HEK293 (cell line): Measurements from ENCODE around the gene NHLH1.

Experiments
- BCL11A ChIP-seq: fragments of 450-650 bp; formaldehyde crosslinking; IDR thresholded peaks from 2 replicates; pipeline ENCODE4 v1.5.1; 2016; ENCODE audit warnings: low read depth, missing biosample characterization, missing genetic modification characterization
- BCL6B ChIP-seq: fragments of 450-650 bp; formaldehyde crosslinking; IDR thresholded peaks from 2 replicates; pipeline ENCODE4 v1.5.1; 2017; ENCODE audit warnings: missing biosample characterization, missing genetic modification characterization
- GFI1B ChIP-seq: fragments of 450-650 bp; formaldehyde crosslinking; IDR thresholded peaks from 2 replicates; pipeline ENCODE4 v1.5.1; 2016; ENCODE audit warnings: missing biosample characterization, missing genetic modification characterization
- GLI2 ChIP-seq: fragments of 450-650 bp; formaldehyde crosslinking; IDR thresholded peaks from 2 replicates; pipeline ENCODE4; 2017; ENCODE audit warnings: missing biosample characterization, missing genetic modification characterization, low read depth, borderline replicate concordance
- GLIS2 ChIP-seq: fragments of 450-650 bp; formaldehyde crosslinking; IDR thresholded peaks from 2 replicates; pipeline ENCODE4 v1.5.1; 2016; ENCODE audit warnings: missing biosample characterization, missing genetic modification characterization
- HOXA7 ChIP-seq: sonication (generic); formaldehyde crosslinking; IDR thresholded peaks from 2 replicates; pipeline ENCODE4 v1.8.1; 2022; ENCODE audit warnings: missing genetic modification reagents, borderline replicate concordance
- HOXC10 ChIP-seq: sonication (generic); formaldehyde crosslinking; IDR thresholded peaks from 2 replicates; pipeline ENCODE4 v1.8.1; 2023; ENCODE audit warnings: mild to moderate bottlenecking, missing genetic modification reagents
- KLF7 ChIP-seq: fragments of 450-650 bp; formaldehyde crosslinking; IDR thresholded peaks from 2 replicates; pipeline ENCODE4 v1.5.1; 2016; ENCODE audit warnings: missing biosample characterization, missing genetic modification characterization, borderline replicate concordance
- KLF8 ChIP-seq: fragments of 450-650 bp; formaldehyde crosslinking; IDR thresholded peaks from 2 replicates; pipeline ENCODE4 v1.5.1; 2016; ENCODE audit warnings: missing biosample characterization, missing genetic modification characterization
- MEIS1 ChIP-seq: sonication (generic); formaldehyde crosslinking; IDR thresholded peaks from 2 replicates; pipeline ENCODE4 v1.8.1; 2022; ENCODE audit warnings: missing genetic modification reagents, mild to moderate bottlenecking, borderline replicate concordance
- MYNN ChIP-seq: fragments of 450-650 bp; formaldehyde crosslinking; IDR thresholded peaks from 2 replicates; pipeline ENCODE4 v1.5.1; 2016; ENCODE audit warnings: missing biosample characterization, missing genetic modification characterization, borderline replicate concordance
- MZF1 ChIP-seq: fragments of 450-650 bp; formaldehyde crosslinking; IDR thresholded peaks from 2 replicates; pipeline ENCODE4 v1.5.1; 2017; ENCODE audit warnings: missing biosample characterization, missing genetic modification characterization, borderline replicate concordance
- SALL2 ChIP-seq: fragments of 450-650 bp; formaldehyde crosslinking; IDR thresholded peaks from 2 replicates; pipeline ENCODE4 v1.5.0; 2017; ENCODE audit warnings: missing biosample characterization, mild to moderate bottlenecking, missing genetic modification characterization, borderline replicate concordance
- ZFP37 ChIP-seq: fragments of 450-650 bp; formaldehyde crosslinking; IDR thresholded peaks from 2 replicates; pipeline ENCODE4 v1.5.1; 2016; ENCODE audit warnings: missing biosample characterization, missing genetic modification characterization
- ZNF157 ChIP-seq: fragments of 450-650 bp; formaldehyde crosslinking; IDR thresholded peaks from 2 replicates; pipeline ENCODE4 v1.5.1; 2016; ENCODE audit warnings: missing biosample characterization, missing genetic modification characterization
- ZNF184 ChIP-seq: fragments of 450-650 bp; IDR thresholded peaks from 2 replicates; pipeline ENCODE4 v1.5.1; 2018; ENCODE audit warnings: missing biosample characterization, mild to moderate bottlenecking, missing genetic modification characterization
- ZNF24 ChIP-seq: fragments of 450-650 bp; formaldehyde crosslinking; IDR thresholded peaks from 2 replicates; pipeline ENCODE4 v1.5.1; 2016; ENCODE audit warnings: missing biosample characterization, missing genetic modification characterization
- ZNF335 ChIP-seq: fragments of 450-650 bp; formaldehyde crosslinking; conservative IDR thresholded peaks from 2 replicates; pipeline ENCODE4 v1.5.1; 2016; ENCODE audit warnings: missing biosample characterization, missing genetic modification characterization
- ZNF48 ChIP-seq: fragments of 450-650 bp; formaldehyde crosslinking; IDR thresholded peaks from 2 replicates; pipeline ENCODE4 v1.5.1; 2016; ENCODE audit warnings: missing biosample characterization, missing genetic modification characterization
- ZNF518A ChIP-seq: fragments of 450-650 bp; formaldehyde crosslinking; conservative IDR thresholded peaks from 2 replicates; pipeline ENCODE4 v1.5.1; 2016; ENCODE audit warnings: low read depth, missing biosample characterization, missing genetic modification characterization
- ZNF521 ChIP-seq: fragments of 450-650 bp; formaldehyde crosslinking; IDR thresholded peaks from 2 replicates; pipeline ENCODE4 v1.5.1; 2017; ENCODE audit warnings: missing biosample characterization, mild to moderate bottlenecking, missing genetic modification characterization
- ZNF580 ChIP-seq: fragments of 450-650 bp; formaldehyde crosslinking; IDR thresholded peaks from 2 replicates; pipeline ENCODE4 v1.5.1; 2016; ENCODE audit warnings: missing biosample characterization, missing genetic modification characterization
- ZNF600 ChIP-seq: fragments of 450-650 bp; formaldehyde crosslinking; IDR thresholded peaks from 2 replicates; pipeline ENCODE4 v1.5.1; 2016; ENCODE audit warnings: missing biosample characterization, missing genetic modification characterization
- ZNF658 ChIP-seq: fragments of 450-650 bp; formaldehyde crosslinking; IDR thresholded peaks from 2 replicates; pipeline ENCODE4; 2016; ENCODE audit warnings: missing biosample characterization, missing genetic modification characterization
- ZNF76 ChIP-seq: fragments of 450-650 bp; formaldehyde crosslinking; IDR thresholded peaks from 2 replicates; pipeline ENCODE4; 2016; ENCODE audit warnings: low read depth, missing biosample characterization, missing genetic modification characterization, borderline replicate concordance
- ZNF791 ChIP-seq: fragments of 450-650 bp; formaldehyde crosslinking; IDR thresholded peaks from 2 replicates; pipeline ENCODE4 v1.5.1; 2016; ENCODE audit warnings: missing biosample characterization, missing genetic modification characterization
- ZNF792 ChIP-seq: fragments of 450-650 bp; formaldehyde crosslinking; IDR thresholded peaks from 2 replicates; pipeline ENCODE4 v1.5.1; 2016; ENCODE audit warnings: missing biosample characterization, missing genetic modification characterization
- ZSCAN16 ChIP-seq: fragments of 450-650 bp; formaldehyde crosslinking; IDR thresholded peaks from 2 replicates; pipeline ENCODE4 v1.5.1; 2016; ENCODE audit warnings: missing biosample characterization, missing genetic modification characterization
- ZSCAN23 ChIP-seq: fragments of 450-650 bp; formaldehyde crosslinking; IDR thresholded peaks from 2 replicates; pipeline ENCODE4 v1.5.1; 2016; ENCODE audit warnings: missing biosample characterization, missing genetic modification characterization
- TF ChIP-seq, protein P1 (sequence below): fragments of 450-650 bp; formaldehyde crosslinking; IDR thresholded peaks from 2 replicates; pipeline ENCODE4 v1.5.1; 2016; ENCODE audit warnings: missing biosample characterization, missing genetic modification characterization
- TF ChIP-seq, protein P2 (sequence below): IDR thresholded peaks from 2 replicates; pipeline ENCODE4 v1.6.1; 2011; ENCODE audit warnings: mild to moderate bottlenecking, low read depth, low read length, borderline replicate concordance

NHLH1 gene

DNA sequence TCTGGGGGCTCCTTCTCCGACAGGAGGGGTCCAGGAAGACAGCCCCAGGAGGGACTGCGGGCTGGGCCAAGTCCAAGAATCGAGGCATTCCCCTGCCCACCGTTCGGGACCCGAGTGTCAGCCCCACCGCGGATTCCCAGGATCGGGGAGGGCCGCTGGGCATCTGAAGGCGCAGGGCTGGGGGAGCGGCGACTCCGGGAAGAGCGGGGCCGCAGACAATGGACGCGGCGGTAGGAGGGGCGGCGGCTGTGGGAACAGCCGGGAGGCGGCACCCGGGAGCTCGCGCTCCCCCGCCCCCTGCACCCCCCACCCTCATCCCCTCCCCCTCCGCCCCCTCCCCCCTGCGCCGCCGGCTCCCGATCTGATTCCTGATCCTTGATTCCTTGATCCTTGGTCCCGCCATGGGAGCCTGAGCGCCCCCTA, 33.4 kb downstream of the NHLH1 start, which contains the start of gene VANGL2 (continued):
- TF ChIP-seq ZNF518A (tag by site-specific recombination), result no peak
- no peak for TF ChIP-seq ZNF157 (tag by site-specific recombination)
- TF ChIP-seq KLF7 (tag by site-specific recombination), result no peak
- no peak for TF ChIP-seq GFI1B (tag by site-specific recombination)
- TF ChIP-seq HOXA7, result no peak
- no peak for TF ChIP-seq MYNN (tag by site-specific recombination)
- TF ChIP-seq ZNF335 (tag by site-specific recombination), result no peak
- no peak for TF ChIP-seq SALL2 (tag by site-specific recombination)
- TF ChIP-seq, protein P1, sequence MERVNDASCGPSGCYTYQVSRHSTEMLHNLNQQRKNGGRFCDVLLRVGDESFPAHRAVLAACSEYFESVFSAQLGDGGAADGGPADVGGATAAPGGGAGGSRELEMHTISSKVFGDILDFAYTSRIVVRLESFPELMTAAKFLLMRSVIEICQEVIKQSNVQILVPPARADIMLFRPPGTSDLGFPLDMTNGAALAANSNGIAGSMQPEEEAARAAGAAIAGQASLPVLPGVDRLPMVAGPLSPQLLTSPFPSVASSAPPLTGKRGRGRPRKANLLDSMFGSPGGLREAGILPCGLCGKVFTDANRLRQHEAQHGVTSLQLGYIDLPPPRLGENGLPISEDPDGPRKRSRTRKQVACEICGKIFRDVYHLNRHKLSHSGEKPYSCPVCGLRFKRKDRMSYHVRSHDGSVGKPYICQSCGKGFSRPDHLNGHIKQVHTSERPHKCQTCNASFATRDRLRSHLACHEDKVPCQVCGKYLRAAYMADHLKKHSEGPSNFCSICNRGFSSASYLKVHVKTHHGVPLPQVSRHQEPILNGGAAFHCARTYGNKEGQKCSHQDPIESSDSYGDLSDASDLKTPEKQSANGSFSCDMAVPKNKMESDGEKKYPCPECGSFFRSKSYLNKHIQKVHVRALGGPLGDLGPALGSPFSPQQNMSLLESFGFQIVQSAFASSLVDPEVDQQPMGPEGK (tag by site-specific recombination), result peak; percentile 70; the same call in 1 of the 2 replicates
- TF ChIP-seq BCL6B (tag by site-specific recombination), result no peak
- TF ChIP-seq ZNF184 (tag by site-specific recombination), result no peak
- peak; percentile 27; the same call in 1 of the 2 replicates for TF ChIP-seq ZNF76 (tag by site-specific recombination)
- TF ChIP-seq MZF1 (tag by site-specific recombination), result no peak
- TF ChIP-seq ZNF521, result no peak
- no peak for TF ChIP-seq ZNF658 (tag by site-specific recombination)
- TF ChIP-seq GLIS2, result no peak
- TF ChIP-seq GLI2 (tag by site-specific recombination), result no peak
- no peak for TF ChIP-seq ZNF792 (tag by site-specific recombination)
- TF ChIP-seq MEIS1 (CRISPR knock-in tag), result no peak
- 0 out of 2 replicates have a peak, but pooled peaks have one; percentile 39 for TF ChIP-seq BCL11A
- 0 out of 2 replicates have a peak, but pooled peaks have one; percentile 28 for TF ChIP-seq ZNF580 (tag by site-specific recombination)
- TF ChIP-seq ZNF600 (tag by site-specific recombination), result no peak
- no peak for TF ChIP-seq ZNF791
- TF ChIP-seq KLF8 (tag by site-specific recombination), result peak; percentile 43
- TF ChIP-seq ZSCAN16, result no peak
- TF ChIP-seq ZNF24 (tag by site-specific recombination), result no peak
- no peak for TF ChIP-seq ZNF48 (tag by site-specific recombination)
- no peak for TF ChIP-seq ZSCAN23 (tag by site-specific recombination)
- peak; percentile 57; the same call in 1 of the 2 replicates for TF ChIP-seq ZFP37 (tag by site-specific recombination)
- TF ChIP-seq HOXC10 (CRISPR knock-in tag), result no peak
- TF ChIP-seq, protein P2, sequence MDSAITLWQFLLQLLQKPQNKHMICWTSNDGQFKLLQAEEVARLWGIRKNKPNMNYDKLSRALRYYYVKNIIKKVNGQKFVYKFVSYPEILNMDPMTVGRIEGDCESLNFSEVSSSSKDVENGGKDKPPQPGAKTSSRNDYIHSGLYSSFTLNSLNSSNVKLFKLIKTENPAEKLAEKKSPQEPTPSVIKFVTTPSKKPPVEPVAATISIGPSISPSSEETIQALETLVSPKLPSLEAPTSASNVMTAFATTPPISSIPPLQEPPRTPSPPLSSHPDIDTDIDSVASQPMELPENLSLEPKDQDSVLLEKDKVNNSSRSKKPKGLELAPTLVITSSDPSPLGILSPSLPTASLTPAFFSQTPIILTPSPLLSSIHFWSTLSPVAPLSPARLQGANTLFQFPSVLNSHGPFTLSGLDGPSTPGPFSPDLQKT, result no peak
